GM15510 (cell line): ENCODE results near the gene SLC6A8.

Experiments
- POLR2A ChIP-seq: IDR thresholded peaks from 3 replicates; pipeline ENCODE4 v1.6.1; 2011; ENCODE audit warnings: borderline replicate concordance; ENCODE audit not compliant: insufficient read length; ENCODE audit errors: extremely low read depth

The SLC6A8 gene

GRCh38 chrX:153645151-153645550 is 42.6 kb upstream of the SLC6A8 start:
- no peak for TF ChIP-seq POLR2A

GRCh38 chrX:153645921-153646488 is 41.7 kb upstream of the SLC6A8 start:
- TF ChIP-seq POLR2A: no peak

GRCh38 chrX:153646620-153647373 is 40.9 kb upstream of the SLC6A8 start, which contains the start of gene DUSP9:
Gene DUSP9, plus strand, starts transcription at chrX:153647203. Its CDS starts 751 bp downstream, at chrX:153647954.
- no peak for TF ChIP-seq POLR2A

- no peak for TF ChIP-seq POLR2A
Measured at GRCh38 chrX:153647461-153648357, 40.0 kb upstream of the SLC6A8 start.

- TF ChIP-seq POLR2A: no peak
Measured at GRCh38 chrX:153648358-153649177, 39.2 kb upstream of the SLC6A8 start.

- no peak for TF ChIP-seq POLR2A
Measured at GRCh38 chrX:153649178-153649914, 38.4 kb upstream of the SLC6A8 start.

- no peak for TF ChIP-seq POLR2A
Measured at GRCh38 chrX:153649915-153650782, 37.6 kb upstream of the SLC6A8 start.

- TF ChIP-seq POLR2A: no peak
Measured at GRCh38 chrX:153650959-153651358, 36.8 kb upstream of the SLC6A8 start.

- no peak for TF ChIP-seq POLR2A
Measured at GRCh38 chrX:153651540-153652079, 36.1 kb upstream of the SLC6A8 start.

GRCh38 chrX:153653556-153653955 is 34.2 kb upstream of the SLC6A8 start:
- no peak for TF ChIP-seq POLR2A

- no peak for TF ChIP-seq POLR2A
Measured at GRCh38 chrX:153657161-153657560, 30.6 kb upstream of the SLC6A8 start.

GRCh38 chrX:153659268-153659667 is 28.5 kb upstream of the SLC6A8 start:
- TF ChIP-seq POLR2A: no peak

GRCh38 chrX:153662266-153662665 is 25.5 kb upstream of the SLC6A8 start:
- no peak for TF ChIP-seq POLR2A
